ENCODE measurements around the gene KCNJ11. TPM values are rescaled to one million over a fixed set of nuclear protein-coding genes. Genes with fewer than 3 reads are reported as not detected.

The KCNJ11 gene
- total and polyA plus RNA-seq, 2 of the 4 experiments (the other 2 are of a cell fraction) = not detected

- intact Hi-C loops (cut with micrococcal nuclease) = no loop called here
- Histone ChIP-seq H2BK20ac (ENCODE audit: low read depth, low read length) (no peak overlapping the region), H3K4ac (ENCODE audit: low read depth, low read length) (no peak overlapping the region), H2AK5ac (ENCODE audit: low read depth, low read length) (no peak overlapping the region), H3K14ac (replicated peaks; ENCODE audit: low read depth, low read length) (no peak overlapping the region), H4K91ac (ENCODE audit: insufficient read depth, low read depth, low read length) (no peak overlapping the region), H3K27me3 (ENCODE audit: control insufficient read depth, insufficient read depth, low read length) (peaks cover 11% of the 10 kb centered on the region; the same call in 1 of the 2 replicates), H2BK15ac (ENCODE audit: low read depth, low read length) (no peak overlapping the region), H3K9ac (ENCODE audit: low read depth, low read length) (no peak overlapping the region), H2BK120ac (ENCODE audit: low read depth, low read length) (no peak overlapping the region), H3K4me3 (ENCODE audit: insufficient read depth, low read depth, low read length) (no peak overlapping the region), H4K8ac (ENCODE audit: low read depth in 2 of 2, low read length in 2 of 2) (no peak overlapping the region), H3K79me1 (ENCODE audit: low read depth in 1 of 2, low read length in 2 of 2) (no peaks in the 10 kb centered on the region), H4K20me1 (ENCODE audit: insufficient read depth, low read length) (no peaks in the 10 kb centered on the region), H4K5ac (ENCODE audit: low read depth, low read length) (no peak overlapping the region), H3K4me2 (ENCODE audit: low read depth, low read length) (no peak overlapping the region), H3K18ac (ENCODE audit: low read depth, low read length) (no peak overlapping the region), H3K9me1 (ENCODE audit: insufficient read depth, low read length) (no peaks in the 10 kb centered on the region), H2BK5ac (ENCODE audit: low read depth, low read length, poor library complexity, severe bottlenecking) (no peak overlapping the region), H3K4me1 (ENCODE audit: control insufficient read depth, insufficient read depth, low read length) (no peaks in the 10 kb centered on the region), H2AK9ac (replicated peaks; ENCODE audit: low read depth, low read length, poor library complexity) (no peak overlapping the region), H3K23ac (ENCODE audit: low read depth, low read length) (no peak overlapping the region), H3K27ac (ENCODE audit: insufficient read depth, low read length) (no peak overlapping the region), H3K56ac (ENCODE audit: extremely low read depth, insufficient read depth, low read length) (no peak overlapping the region), H3K9me3 (ENCODE audit: control insufficient read depth, insufficient read depth, low read length) (no peaks in the 10 kb centered on the region), H2AFZ (replicated peaks; ENCODE audit: low read length, poor library complexity) (no peak overlapping the region), H3K36me3 (ENCODE audit: control insufficient read depth, insufficient read depth, low read length) (no peaks in the 10 kb centered on the region)
- no peak for DNase-seq
- dilution Hi-C loops (cut with HindIII; ENCODE audit: low sequenced_read_pairs, unreplicated experiment) = no loop called here
- no TSS peak for BruUV-seq (replicated peaks)
- in situ Hi-C loops (cut with MboI; ENCODE audit: low sequenced_read_pairs) = no loop called here
- no peak for ATAC-seq (ENCODE audit: low read depth)
- TF ChIP-seq BHLHE40 (IDR thresholded peaks at IDR 0.05; ENCODE audit: low read depth, low read length) (no peak), MAFK (IDR thresholded peaks at IDR 0.05; ENCODE audit: low read depth, low read length) (no peak), CHD1 (IDR thresholded peaks at IDR 0.05; ENCODE audit: low read depth, low read length) (no peak), NFE2L2 (IDR thresholded peaks at IDR 0.05; ENCODE audit: low read depth, low read length) (no peak), SMC3 (IDR thresholded peaks at IDR 0.05; ENCODE audit: low read depth, low read length) (no peak), MAZ (IDR thresholded peaks at IDR 0.05; ENCODE audit: borderline replicate concordance, low read depth, low read length) (no peak), ELK1 (IDR thresholded peaks at IDR 0.05; ENCODE audit: borderline replicate concordance, low read depth, low read length) (no peak), MXI1 (IDR thresholded peaks at IDR 0.05; ENCODE audit: borderline replicate concordance, low read depth, low read length) (no peak), RCOR1 (IDR thresholded peaks at IDR 0.05; ENCODE audit: insufficient replicate concordance, low read length) (no peak), RFX5 (IDR thresholded peaks at IDR 0.05; ENCODE audit: low read depth, low read length) (no peak), FOS (IDR thresholded peaks at IDR 0.05; ENCODE audit: low read depth, low read length) (no peak), RAD21 (IDR thresholded peaks at IDR 0.05; ENCODE audit: low read length) (no peak), POLR2A (IDR thresholded peaks at IDR 0.05; ENCODE audit: low read depth, low read length) (no peak), USF2 (IDR thresholded peaks at IDR 0.05; ENCODE audit: low read depth, low read length) (no peak)
- CTCF ChIA-PET = no interaction called here
- 73% methylated on average over 4 of the region's 6 CpGs; no CpG with 5 or more reads in 1 of the 2 experiments for WGBS, 2 experiments (ENCODE audit: extremely low coverage in 2 of 2, insufficient read length in 1 of 2)
- POLR2A ChIA-PET (ENCODE audit: unreplicated experiment) = no interaction called here
These were observed 7.5 kb upstream of the KCNJ11 start for GRCh38 chr11:17395978-17396377.
